HAP-1 (cell line): ENCODE measurements around the gene CACNA1F.
A peak's percentile ranks its signal among the peaks of the same experiment; 100 is the strongest.

Experiments
- DNase-seq, 2 experiments: peaks; one replicate each; pipeline ENCODE4 v3.0.0-alpha.2; 2016 to 2020; ENCODE audit warnings: low spot score in 2 of 2
- H3K27me3 ChIP-seq: fragments of 250-450 bp; sonication (Bioruptor Pico); 2 replicates; pipeline ENCODE4 v1.5.1; 2020; ENCODE audit warnings: low read depth, mild to moderate bottlenecking, moderate library complexity
- H3K36me3 ChIP-seq: fragments of 250-450 bp; sonication (Bioruptor Pico); replicated peaks from 2 replicates; pipeline ENCODE4 v1.5.1; 2020; ENCODE audit warnings: mild to moderate bottlenecking
- H3K4me1 ChIP-seq: fragments of 250-450 bp; sonication (Bioruptor Pico); 2 replicates; pipeline ENCODE4 v1.5.1; 2020; ENCODE audit warnings: mild to moderate bottlenecking
- H3K4me3 ChIP-seq: fragments of 250-450 bp; sonication (Bioruptor Pico); 2 replicates; pipeline ENCODE4 v1.5.1; 2020; ENCODE audit warnings: mild to moderate bottlenecking, moderate library complexity
- H3K9me3 ChIP-seq: fragments of 250-450 bp; sonication (Bioruptor Pico); 2 replicates; pipeline ENCODE4 v1.5.1; 2020; ENCODE audit warnings: mild to moderate bottlenecking, moderate library complexity
- in situ Hi-C: fragments of 300-500 bp; cut with MboI; formaldehyde crosslinking; loops from 3 replicates; pipeline ENCODE4 v1.14.3; 2020; ENCODE audit warnings: low sequenced_read_pairs, inconsistent platforms, mixed read lengths

The CACNA1F gene

DNA sequence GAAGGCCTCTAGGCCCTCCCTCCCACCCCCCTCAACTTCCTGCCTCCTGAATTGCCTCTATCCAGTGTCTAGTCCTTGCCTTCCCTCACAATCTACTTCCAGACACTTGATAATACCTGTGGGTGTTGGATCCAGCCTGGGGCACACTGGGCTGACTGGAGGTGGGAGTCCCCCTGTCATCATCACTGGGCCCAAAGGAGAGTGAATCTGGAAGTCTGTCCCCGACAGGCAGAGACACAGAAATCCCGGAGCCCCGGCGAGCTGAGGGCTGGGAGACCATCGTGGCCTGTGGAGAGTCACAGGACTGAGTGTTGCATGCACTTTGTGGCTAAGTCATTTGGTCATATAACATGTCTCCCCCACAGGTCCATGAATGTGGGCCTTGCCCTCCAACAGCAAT is 24.7 kb downstream of the CACNA1F start:
- in situ Hi-C loops, result no loop called here
- Histone ChIP-seq H3K27me3 (peaks cover 6% of the 10 kb centered on the region; the same call in 1 of the 2 replicates), H3K9me3 (no peaks in the 10 kb centered on the region), H3K4me3 (no peak overlapping the region), H3K36me3 (no peaks in the 10 kb centered on the region), H3K4me1 (no peaks in the 10 kb centered on the region)
- DNase-seq, result no peak

DNA sequence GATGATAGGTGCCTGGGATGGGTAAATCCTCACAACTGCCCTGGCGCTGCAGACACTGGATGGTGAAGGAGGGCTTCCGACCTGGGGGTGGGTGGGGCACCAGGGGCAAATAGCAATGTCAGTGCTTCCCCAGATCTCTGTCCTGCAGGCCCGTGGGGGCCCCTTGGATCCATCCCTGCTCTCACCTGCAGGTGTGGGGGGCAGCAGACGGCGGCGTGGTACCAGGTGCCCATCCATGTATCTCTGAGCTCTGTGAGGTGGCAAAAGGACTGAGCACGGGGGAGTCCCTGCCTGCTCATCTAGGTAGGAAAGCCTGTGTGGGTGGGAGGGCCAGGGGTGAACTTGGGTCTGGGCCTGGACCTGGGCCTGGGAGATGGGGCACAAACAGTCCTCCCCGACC is 26.6 kb downstream of the CACNA1F start:
- DNase-seq, result no peak
- Histone ChIP-seq H3K9me3 (no peaks in the 10 kb centered on the region), H3K36me3 (no peaks in the 10 kb centered on the region), H3K27me3 (peaks cover 6% of the 10 kb centered on the region; the same call in 1 of the 2 replicates), H3K4me1 (no peaks in the 10 kb centered on the region), H3K4me3 (no peak overlapping the region)
- in situ Hi-C loops, result no loop called here

DNA sequence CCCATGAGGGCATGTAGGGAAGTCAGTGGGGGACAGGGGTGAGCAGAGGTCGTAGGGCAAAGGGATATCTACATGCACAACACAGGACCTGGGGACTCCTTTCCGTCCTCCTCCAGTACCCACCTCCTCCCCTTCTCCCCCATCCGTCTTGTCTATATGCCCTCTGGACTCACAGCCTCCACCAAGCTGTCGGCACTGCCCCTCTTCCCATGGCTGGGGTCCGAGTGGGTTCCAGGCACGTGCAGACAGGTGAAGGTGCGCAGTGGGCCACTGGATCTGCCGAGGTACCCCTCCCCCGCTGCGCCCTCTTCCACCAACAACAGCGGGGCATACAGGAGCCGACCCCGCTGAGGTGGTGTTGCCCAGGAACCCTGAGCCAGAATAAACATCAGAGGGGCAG is 27.7 kb downstream of the CACNA1F start:
- no peak for DNase-seq
- H3K36me3 ChIP-seq, result no peaks in the 10 kb centered on the region
- no peaks in the 10 kb centered on the region for H3K9me3 ChIP-seq
- H3K4me3 ChIP-seq, result no peak overlapping the region
- H3K4me1 ChIP-seq, result peaks cover 2% of the 10 kb centered on the region
- H3K27me3 ChIP-seq, result peaks cover 6% of the 10 kb centered on the region; the same call in 1 of the 2 replicates
- in situ Hi-C loops, result no loop called here

DNA sequence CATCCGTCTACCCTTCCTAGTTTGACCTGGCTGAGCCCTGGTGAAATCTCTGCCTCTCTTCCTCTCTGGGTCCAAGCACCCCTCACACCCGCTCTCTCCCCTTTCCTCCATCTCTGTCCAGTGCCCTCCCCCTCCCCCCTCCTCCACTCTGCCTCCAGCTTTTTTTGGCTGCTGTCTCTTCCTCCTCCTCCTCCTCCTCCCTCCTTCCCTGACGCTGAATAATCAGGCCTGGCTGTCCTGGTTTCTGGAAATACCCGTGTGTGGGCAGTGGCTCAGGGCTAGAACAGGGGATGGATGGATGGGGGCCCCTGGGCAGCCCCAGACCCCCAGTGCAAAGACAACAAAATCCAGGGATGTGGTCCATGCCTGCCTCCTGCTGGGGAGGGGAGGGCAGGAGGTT is 28.4 kb downstream of the CACNA1F start:
- H3K27me3 ChIP-seq, result peaks cover 6% of the 10 kb centered on the region; the same call in 1 of the 2 replicates
- peaks cover 5% of the 10 kb centered on the region for H3K4me1 ChIP-seq
- H3K36me3 ChIP-seq, result no peaks in the 10 kb centered on the region
- in situ Hi-C loops, result no loop called here
- DNase-seq, result no peak
- no peak overlapping the region for H3K4me3 ChIP-seq
- H3K9me3 ChIP-seq, result no peaks in the 10 kb centered on the region

DNA sequence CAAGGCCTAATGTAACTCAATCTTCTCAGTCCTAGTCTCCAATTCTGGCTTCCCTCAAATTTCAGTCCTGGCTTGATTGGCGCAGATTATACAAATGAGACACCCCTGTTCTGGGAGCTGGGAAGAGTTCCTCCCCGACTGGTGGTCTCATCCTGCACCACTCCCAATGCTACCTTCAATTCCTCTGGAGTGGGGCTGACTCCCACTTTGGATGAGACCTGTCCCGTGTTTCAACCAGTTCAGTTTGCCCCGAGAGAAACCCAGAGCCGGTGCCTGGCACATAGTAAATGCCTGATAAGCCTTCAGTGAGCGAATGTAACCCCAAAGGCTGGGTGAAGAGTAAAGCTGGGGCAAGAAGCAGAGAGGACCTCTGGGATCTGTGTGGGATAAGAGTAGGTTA is 29.1 kb downstream of the CACNA1F start:
- peaks cover 4% of the 10 kb centered on the region; the same call in 1 of the 2 replicates for H3K27me3 ChIP-seq
- H3K9me3 ChIP-seq, result no peaks in the 10 kb centered on the region
- H3K36me3 ChIP-seq, result no peaks in the 10 kb centered on the region
- H3K4me3 ChIP-seq, result no peak overlapping the region
- in situ Hi-C loops, result no loop called here
- no peak for DNase-seq
- H3K4me1 ChIP-seq, result peaks cover 5% of the 10 kb centered on the region

DNA sequence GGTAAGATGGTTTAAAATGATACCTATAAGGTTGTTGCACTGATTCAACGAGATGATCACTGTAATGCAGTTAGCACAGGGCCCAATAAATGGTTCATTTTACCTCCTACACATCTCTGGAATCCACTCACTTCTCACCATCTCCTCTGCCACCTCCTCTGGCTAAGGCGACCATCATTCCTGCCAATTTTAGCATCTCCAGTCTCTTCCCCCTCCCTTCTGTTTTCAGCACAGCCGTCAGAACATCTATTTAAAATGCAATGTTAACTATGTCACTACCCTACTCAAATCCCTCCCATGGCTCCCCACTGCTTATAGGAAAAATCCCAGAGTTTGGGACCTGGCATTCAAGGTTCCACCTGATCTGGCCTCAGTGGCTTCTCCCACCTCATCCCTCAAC is 29.6 kb downstream of the CACNA1F start:
- no peaks in the 10 kb centered on the region for H3K9me3 ChIP-seq
- in situ Hi-C loops, result no loop called here
- no peak overlapping the region for H3K4me3 ChIP-seq
- peaks cover 5% of the 10 kb centered on the region for H3K4me1 ChIP-seq
- H3K27me3 ChIP-seq, result peaks cover 4% of the 10 kb centered on the region; the same call in 1 of the 2 replicates
- H3K36me3 ChIP-seq, result no peaks in the 10 kb centered on the region
- no peak for DNase-seq

DNA sequence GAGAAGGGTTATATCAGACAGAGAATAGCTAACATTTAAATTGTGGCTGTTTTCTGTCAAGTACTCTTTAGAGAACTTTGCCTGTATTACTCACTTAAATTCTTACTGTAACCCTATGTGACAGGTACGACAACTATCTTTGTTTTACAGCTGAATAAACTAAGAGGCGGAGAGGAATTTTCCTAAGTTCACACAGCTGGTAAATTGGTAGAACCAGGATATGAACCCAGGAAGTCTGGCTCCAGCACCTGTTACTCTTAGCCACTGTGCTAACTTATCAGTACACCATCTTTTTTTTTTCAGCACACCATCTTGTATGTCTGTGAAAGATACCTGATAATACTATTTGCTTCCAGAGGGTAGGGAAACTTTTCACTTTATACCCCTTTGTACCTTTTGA is 31.1 kb downstream of the CACNA1F start:
- DNase-seq, result no peak
- Histone ChIP-seq H3K9me3 (no peaks in the 10 kb centered on the region), H3K4me1 (peaks cover 5% of the 10 kb centered on the region), H3K27me3 (peaks cover 4% of the 10 kb centered on the region; the same call in 1 of the 2 replicates), H3K36me3 (no peaks in the 10 kb centered on the region), H3K4me3 (no peak overlapping the region)
- in situ Hi-C loops, result no loop called here

DNA sequence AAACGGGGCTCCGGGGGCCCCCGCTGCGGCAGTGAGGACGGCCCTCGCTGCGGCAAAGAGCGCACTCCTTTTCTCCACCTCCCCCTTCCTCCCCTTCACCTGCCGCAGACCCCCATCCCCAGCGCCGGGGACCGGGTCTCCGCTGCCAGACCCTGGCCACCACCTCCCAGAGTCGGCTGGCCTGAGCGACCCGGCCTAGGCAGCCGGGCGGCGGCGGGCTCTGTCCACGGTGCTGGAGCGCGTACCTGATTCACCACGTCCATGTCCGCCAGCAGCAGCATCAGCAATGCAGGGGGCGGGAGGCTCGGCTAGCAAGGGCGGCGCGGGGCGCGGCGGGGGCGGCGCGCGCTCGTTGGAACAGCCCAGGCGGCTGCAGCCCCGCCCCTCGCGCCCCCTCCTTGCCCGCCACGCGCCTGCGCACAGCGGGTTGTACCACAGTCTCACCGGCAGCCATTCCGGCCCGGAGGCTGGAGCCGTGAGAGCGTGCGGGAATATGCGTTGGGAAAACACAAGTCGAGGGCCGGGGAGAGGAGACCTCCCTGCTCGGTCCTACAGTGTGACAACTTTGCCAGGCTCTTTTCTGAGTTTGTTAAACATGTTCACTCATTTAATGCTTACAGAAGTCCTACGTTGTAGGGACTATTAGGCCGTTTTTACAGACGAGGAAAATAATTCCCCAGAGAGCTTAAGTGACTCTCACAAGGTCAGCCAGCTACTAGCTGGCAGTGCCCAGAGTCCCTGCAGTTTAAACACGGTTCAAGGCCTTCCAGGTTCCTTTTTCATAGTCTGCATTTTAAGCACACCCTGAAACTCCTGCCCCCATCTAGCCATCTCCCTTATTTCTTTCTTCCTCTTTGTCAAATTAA is 33.0 kb downstream of the CACNA1F start, which contains the start of gene SYP:
Gene SYP, minus strand, starts transcription at position 288 of the 866 bp plus-strand sequence. Its CDS starts 7 bp downstream, at position 281.
- H3K27me3 ChIP-seq, result peaks cover 4% of the 10 kb centered on the region; the same call in 1 of the 2 replicates
- in situ Hi-C loops, result no loop called here
- H3K4me3 ChIP-seq, result peak within 1 kb of the TSS; percentile 27
- DNase-seq, result peak; percentile 88 to 96
- H3K9me3 ChIP-seq, result no peaks in the 10 kb centered on the region
- no peaks in the 10 kb centered on the region for H3K36me3 ChIP-seq
- peaks cover 5% of the 10 kb centered on the region for H3K4me1 ChIP-seq

DNA sequence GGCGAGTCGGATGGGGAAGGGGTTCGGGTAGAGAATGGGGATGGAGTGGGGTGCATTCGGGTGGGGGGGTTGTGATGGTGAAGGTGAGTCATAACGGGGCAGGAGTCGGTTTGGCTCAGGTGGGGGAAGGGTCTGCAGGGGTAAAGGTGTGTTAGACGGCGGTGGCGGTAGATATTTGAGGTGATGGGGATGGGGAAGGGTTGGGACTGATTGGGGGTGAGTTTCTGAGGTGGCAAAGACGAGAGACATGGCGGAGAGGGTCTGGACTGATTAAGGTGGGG is 33.9 kb downstream of the CACNA1F start:
- no peak for DNase-seq
- Histone ChIP-seq H3K4me1 (peaks cover 5% of the 10 kb centered on the region), H3K36me3 (no peaks in the 10 kb centered on the region), H3K27me3 (peaks cover 2% of the 10 kb centered on the region; the same call in 1 of the 2 replicates), H3K9me3 (no peaks in the 10 kb centered on the region), H3K4me3 (peak overlapping the region; percentile 27; the same call in 1 of the 2 replicates)
- in situ Hi-C loops, result no loop called here

DNA sequence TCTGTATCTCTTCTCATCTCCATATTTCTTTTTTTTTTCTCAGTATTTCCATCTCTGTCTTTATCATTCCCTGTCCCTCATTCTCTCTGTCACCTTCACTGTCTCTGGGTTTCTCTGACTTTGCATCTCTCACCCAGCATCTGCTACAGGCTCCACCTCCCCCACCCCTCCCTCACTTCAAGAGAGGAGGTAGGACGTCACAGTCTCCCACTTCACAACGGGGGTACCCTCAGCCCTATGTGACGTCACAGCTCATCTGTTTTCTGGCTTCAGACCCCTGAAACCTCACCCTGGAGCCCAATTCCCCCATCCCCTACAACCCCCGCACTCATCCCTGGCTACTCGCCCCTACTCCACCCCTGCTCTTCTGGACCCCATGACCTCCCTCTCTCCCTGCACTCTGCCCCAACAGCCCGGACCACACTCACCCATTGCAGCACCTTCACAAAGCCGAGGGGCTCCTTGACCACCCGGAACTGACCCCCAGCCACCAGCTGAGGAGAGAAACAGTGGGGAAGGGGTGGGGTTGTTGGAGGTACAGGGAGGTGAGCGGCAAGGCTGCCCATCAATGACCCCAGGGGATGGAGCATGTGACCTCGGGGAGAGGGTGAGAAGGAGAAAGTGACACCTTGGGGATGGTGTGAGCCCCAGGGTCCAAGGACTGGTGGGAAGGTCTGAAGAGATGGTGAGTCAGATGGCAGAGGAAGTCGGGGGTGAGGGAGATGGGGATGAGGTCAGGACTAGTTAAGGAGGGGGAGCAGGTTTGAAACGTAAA is 34.4 kb downstream of the CACNA1F start:
- in situ Hi-C loops, result no loop called here

DNA sequence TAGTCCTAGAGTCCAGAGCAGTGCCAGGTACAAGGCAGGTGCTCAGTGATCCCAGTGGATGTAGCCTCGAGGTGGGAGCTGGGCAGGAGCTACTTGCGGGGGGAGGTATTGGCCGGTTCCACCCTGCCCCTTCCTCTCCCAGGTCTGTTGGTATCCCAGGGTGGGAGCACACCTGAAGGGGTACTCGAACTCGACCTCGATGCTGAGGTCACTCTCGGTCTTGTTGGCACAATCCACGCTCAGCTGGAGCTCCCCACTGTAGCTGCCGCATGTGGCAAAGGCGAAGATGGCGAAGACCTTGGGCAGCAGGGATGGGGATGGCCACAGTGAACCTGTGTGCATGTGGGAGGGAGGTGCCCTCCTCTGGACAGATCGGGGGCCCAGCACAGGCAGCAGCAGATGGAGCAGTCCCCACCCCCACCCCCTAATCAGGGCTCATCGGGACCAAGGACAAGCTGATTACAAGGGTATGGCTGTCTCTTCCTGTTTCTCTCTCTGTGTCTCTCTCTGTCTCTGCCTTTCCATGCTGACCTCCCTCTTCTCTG is 35.5 kb downstream of the CACNA1F start:
- H3K36me3 ChIP-seq, result no peaks in the 10 kb centered on the region
- H3K4me3 ChIP-seq, result no peak overlapping the region
- in situ Hi-C loops, result no loop called here
- no peak for DNase-seq
- no peaks in the 10 kb centered on the region for H3K9me3 ChIP-seq
- peaks cover 5% of the 10 kb centered on the region for H3K4me1 ChIP-seq
- no peaks in the 10 kb centered on the region for H3K27me3 ChIP-seq

More for the DNA sequence above, 34.4 kb downstream of the CACNA1F start:
- peaks cover 5% of the 10 kb centered on the region for H3K4me1 ChIP-seq
- H3K27me3 ChIP-seq, result no peaks in the 10 kb centered on the region
- DNase-seq, result no peak
- H3K36me3 ChIP-seq, result no peaks in the 10 kb centered on the region
- H3K9me3 ChIP-seq, result no peaks in the 10 kb centered on the region
- no peak overlapping the region for H3K4me3 ChIP-seq

DNA sequence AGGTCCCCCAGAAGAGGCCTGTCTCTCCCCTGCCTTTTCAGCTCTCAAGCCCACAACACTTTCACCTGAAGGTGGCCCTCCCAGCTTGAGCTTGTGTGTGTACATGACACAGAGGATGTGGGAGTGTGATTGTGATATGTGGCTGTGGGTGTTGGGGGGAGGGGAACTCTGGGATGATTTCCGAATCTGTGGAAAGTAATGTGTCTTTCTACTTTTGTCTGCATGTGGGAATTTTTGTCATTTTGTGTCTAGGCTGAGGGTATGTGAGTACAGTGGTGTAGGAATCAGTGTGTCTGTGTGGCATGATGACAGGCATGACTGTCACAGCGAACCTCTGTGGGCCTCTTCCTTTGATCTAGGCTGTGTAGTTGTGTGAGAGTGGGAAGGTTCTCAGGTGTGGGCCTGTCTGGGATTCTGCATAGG is 39.6 kb downstream of the CACNA1F start:
- in situ Hi-C loops, result no loop called here
- H3K9me3 ChIP-seq, result no peaks in the 10 kb centered on the region
- no peak overlapping the region for H3K4me3 ChIP-seq
- H3K27me3 ChIP-seq, result no peaks in the 10 kb centered on the region
- peaks cover 17% of the 10 kb centered on the region for H3K4me1 ChIP-seq
- no peaks in the 10 kb centered on the region for H3K36me3 ChIP-seq
- no peak for DNase-seq

DNA sequence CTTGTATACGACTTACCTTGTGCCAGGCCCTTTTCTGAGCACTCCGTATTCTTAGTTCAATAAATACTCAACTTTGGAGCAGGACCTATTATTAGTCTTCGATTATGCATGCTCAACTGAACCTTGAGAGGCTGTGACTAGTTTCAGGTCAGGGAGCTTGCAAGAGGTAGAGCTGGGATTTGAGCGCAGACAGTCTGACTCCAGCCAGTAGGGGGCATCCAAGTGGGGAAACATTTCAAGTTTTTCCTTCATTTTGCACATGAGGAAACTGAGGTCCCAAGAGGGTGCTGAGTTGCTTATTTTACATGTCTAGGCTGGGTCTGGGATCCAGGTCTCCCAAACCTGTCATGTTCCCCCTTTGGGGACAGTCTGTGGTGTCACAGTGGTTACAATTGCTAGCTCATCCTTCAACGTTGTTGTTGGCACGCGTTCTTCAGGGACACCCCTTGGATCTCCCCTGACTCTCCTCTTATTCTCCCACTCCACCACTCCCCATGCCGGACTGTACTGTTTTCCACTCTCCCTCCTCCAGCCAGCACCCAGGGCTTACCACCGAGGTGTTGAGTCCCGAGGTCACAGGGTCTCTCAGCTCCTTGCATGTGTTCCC is 40.3 kb downstream of the CACNA1F start:
- no peaks in the 10 kb centered on the region for H3K9me3 ChIP-seq
- H3K36me3 ChIP-seq, result no peaks in the 10 kb centered on the region
- peak; percentile 58 to 74 for DNase-seq
- H3K27me3 ChIP-seq, result no peaks in the 10 kb centered on the region
- in situ Hi-C loops, result no loop called here
- no peak overlapping the region for H3K4me3 ChIP-seq
- peaks cover 20% of the 10 kb centered on the region for H3K4me1 ChIP-seq
